Activated T-helper 9 cell treated with anti-CD3 and anti-CD28 coated beads, Interleukin-2, amount 50 U/mL, for 16 hours (primary cell): Measurements from ENCODE around the gene FAM171A2.

Experiments used
- DNase-seq: peaks from one replicate; pipeline ENCODE4 v3.0.0-alpha.2; 2020; ENCODE audit warnings: low read depth

The FAM171A2 gene

DNA sequence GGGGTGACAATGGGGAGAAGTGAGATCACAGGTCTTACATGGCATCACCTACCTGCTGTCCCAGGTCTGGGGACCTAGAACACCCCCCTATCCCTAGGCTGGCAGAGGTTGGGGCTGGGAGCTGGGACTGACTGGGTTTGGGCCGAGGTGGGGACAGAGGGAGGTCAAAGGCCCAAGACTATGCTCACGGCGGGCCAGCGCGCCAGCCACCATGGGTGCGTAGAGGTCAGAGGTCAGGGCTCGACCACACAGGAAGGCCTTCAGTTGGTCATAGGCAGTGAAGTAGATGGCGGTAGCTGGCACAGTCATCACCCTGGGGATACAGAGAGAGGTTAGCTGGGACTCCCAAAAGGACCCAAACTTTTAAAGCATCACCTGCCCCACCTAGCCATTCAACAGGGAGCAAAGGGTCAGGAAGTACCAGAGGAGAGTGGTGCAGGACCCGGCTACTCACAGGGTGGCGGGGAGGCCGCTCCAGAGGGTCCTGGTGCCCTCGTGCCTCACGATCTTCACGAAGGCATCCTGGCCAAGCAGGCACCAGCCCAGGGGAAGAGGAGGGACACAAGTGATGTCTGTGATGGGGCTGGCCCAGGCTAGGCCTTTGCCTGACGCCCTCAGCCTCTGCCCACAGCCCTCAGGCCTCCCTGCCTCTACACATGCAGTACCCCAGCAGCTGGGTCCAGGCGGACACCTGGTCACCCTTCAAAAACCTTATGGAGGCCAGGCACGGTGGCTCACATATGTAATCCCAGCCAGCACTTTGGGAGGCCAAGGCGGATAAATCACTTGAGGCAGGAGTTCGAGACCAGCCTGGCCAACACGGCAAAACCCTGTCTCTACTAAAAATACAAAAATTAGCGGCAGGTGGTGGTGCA lies 42.2 kb downstream of the FAM171A2 start:
- no peak for DNase-seq

DNA sequence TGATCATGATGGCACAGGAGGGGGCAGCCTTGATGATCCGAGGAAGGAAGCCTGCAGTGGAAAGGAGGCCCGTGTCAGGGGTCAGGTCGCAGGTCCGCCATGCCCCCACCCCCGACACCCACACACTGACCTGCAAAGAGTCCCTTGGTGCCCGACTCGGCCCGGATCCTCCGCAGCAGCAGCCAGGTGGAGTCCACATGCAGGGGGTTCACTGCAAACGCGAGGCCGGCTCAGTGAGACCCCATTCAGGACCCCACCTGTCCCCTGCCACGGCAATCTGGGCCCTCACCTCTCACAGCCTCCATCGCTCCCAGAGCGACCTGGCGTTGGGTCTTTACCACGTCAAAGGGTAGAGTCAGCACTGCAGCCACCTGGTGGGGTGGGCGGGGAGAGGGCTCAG lies 43.6 kb downstream of the FAM171A2 start:
- DNase-seq: no peak

- DNase-seq: no peak
Measured at GRCh38 chr17:44318077-44318892, 45.4 kb downstream of the FAM171A2 start.

GRCh38 chr17:44317545-44317944 lies 46.1 kb downstream of the FAM171A2 start:
- DNase-seq: no peak

DNA sequence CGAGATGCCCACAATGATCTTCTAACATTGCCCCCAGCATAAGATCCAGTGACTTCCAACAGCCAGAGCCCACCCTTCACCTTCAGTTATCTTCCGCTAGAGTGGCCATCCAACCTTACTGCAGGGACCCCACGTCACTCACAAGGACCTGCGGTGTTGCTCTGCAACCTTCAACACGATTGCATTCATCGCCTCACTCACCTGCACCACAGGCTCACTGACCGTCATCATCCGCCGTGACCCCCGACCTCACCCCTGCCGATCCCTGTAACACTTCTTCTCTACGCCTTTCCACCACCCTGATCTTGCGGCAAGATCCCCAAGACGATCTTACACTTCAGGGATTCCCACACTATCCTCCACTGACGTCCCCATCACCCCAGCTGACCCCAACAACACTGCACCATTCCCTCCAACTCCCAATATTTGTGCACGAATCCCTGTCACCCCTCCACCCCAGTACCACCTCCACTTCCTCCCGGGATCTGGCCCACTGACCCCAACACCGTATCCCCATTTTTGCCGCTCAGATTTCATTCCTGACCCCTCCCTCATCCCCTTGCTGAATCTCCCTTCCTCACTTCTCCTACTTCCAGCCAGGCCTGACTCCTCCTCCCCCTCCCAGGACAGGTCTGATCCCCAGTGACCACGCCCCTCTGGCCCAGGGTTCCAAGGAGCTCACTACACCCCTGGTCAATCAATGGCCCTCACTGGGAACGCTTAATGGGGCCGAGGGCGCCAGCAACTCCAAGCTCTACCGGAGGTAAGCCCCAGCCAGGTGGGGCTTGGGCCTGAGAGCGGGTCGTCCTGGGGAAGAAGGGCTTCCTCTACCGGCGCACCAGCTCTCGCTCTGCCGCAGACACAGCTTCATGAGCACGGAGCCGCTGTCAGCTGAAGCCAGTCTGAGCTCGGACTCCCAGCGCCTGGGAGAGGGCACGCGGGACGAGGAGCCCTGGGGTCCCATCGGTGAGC lies 47.6 kb downstream of the FAM171A2 start:
- no peak for DNase-seq

DNA sequence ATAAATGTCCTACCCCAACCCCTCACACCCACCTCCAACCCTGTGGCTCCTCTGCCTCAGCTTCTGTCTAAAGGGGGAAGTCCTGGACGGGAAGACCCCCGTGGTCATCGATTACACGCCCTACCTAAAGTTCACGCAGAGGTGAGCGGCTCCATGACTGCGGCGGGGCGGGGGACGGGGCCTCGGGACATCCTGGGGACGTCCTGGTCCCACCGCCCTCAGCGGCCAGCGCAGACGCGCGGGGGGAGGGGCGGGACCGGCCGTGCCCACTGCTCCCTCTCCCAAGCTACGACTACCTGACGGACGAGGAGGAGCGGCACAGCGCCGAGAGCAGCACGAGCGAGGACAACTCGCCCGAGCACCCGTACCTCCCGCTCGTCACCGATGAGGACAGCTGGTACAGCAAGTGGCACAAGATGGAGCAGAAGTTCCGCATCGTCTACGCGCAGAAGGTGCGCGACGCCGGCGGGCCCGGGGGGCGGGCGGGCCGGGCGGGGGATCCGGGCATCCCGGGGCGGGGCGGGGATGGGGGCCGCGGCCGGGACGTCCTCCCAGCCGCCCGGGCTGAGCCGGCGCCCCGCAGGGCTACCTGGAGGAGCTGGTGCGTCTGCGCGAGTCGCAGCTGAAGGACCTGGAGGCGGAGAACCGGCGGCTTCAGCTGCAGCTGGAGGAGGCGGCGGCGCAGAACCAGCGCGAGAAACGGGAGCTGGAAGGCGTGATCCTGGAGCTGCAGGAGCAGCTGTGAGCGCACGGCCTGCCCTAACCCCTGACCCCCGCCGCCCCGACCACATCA lies 48.6 kb downstream of the FAM171A2 start:
- no peak for DNase-seq

DNA sequence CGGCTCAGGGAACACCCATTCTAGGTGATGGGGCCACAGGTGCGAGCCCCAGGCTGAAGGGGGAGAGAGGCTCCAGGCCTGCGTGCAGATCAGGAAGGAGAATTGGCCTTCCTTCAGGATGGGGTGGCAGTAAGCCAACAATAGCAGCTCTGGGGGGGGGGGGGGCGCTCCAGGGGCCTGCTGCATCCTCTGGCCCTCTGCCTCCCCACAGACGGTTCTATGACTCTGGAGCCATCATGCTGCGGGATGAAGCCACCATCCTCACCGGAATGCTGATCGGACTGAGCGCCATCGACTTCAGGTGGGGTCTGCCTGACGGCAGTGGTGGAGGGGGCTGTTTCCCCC lies 49.2 kb downstream of the FAM171A2 start:
- no peak for DNase-seq

DNA sequence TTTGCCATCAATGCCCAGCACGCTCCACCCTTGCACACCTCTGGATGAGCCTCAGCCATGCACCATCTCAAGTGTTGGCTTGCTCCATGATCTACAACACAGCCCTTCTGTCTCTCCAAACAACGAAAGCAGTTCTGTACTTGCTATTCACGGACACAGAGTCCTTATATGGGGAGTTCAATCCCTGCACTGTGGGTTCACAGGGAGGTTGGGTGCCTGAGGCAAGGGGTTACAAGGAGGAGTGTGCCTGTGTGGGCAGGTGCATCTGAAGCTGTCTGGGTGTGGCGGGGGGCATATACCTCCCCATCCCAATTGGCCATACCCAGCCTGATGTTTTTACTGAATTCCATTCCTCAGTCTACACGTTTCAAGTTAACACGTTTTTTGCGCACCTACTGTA lies 49.6 kb downstream of the FAM171A2 start:
- no peak for DNase-seq

DNA sequence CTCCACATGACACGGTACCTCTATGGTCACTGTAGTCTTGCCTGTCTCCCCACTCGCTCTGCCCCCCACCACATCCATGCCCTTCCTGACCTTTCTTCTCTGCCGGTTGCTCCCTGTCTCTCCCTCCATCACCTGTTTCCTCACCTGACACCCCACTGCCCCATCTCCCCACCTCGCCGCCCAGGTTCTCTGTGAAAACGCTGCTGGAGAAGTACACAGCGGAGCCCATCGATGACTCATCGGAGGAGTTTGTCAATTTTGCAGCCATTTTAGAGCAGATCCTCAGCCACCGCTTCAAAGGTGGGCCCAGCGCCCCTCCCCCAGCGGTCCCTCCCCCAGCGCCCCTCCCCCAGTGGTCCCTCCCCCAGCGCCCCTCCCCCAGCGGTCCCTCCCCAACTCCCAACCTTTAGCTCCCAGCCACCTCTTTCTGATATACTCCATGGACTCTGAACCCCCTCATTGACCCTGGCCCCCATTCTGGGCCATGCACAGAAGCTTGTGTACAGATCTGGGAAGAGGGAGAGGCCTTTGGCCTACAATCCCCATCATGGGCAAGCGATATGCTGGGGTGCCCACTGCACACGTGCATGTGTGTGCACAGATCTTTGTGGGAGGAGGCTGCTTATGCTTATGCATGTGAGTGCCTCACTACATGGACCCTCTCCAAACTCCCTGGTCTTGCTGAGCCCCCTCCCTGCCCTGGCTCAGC lies 51.1 kb downstream of the FAM171A2 start:
- DNase-seq: no peak

DNA sequence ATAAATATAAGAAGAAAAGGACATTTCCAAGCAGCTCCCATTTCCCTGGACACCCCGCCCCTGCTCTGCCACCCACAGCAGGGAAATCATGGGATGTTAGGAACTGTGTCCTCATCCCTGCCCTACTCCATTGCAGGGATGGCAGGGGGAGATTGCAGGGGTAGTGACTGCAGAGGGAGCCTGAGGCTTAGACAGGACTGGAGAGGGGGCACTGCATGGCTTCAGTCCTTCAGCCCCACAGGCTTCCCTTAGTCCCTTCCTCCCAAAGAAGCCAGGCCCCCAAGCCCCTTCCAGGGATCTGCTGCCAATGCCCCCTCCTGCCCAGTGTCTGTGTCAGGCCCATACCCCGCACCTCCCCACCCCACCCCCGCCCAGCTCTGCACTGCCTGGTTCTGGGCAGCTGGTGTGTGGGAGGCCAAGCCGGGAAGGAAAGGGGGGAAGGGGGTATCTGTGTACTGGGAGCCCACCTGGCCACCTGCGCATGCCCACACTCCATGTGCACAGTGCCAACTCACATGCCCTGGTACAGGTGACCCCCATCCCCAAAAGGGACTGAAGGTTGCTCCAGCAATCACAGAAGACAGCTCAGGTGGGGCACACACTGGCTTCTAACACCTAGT lies 52.0 kb downstream of the FAM171A2 start:
- DNase-seq: no peak

DNA sequence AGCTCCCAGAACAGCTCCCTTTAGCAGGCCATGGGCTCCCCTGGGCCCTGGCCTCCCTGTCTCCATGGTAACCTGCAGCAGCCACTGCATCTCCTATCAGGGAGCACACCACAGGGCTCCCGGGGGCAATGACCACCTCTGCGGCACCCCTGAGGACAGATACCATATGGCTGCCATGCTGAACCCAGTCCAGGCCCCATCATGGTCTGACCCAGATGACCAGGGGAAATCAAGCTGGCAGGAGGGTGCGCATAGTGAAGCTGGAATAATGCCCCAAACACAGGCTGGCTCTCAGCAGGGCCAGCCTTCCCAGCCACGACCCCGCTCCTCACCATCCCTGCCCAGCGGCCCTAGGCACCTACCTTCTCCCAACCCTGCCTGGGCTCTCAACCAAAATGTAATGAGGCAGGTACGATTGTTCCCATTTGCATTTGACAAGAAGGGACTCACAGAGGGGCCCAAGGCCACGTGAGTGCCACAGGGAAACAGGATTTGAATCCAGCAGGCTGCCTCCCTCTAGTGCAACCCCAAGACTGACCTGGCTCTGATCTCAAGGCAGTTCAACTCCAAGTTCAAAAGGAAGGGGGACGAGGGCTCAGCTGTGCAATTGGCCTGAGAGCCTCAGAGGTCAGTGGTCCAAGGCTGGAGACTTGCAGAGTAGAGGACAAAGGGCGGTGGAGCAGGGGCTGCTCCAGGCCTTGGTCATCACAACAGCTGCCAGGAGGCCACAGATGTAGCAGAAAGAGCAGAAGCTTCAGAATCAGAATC lies 52.9 kb downstream of the FAM171A2 start:
- no peak for DNase-seq

GRCh38 chr17:44310188-44310587 lies 53.5 kb downstream of the FAM171A2 start:
- no peak for DNase-seq

GRCh38 chr17:44309472-44309871 lies 54.2 kb downstream of the FAM171A2 start:
- no peak for DNase-seq

DNA sequence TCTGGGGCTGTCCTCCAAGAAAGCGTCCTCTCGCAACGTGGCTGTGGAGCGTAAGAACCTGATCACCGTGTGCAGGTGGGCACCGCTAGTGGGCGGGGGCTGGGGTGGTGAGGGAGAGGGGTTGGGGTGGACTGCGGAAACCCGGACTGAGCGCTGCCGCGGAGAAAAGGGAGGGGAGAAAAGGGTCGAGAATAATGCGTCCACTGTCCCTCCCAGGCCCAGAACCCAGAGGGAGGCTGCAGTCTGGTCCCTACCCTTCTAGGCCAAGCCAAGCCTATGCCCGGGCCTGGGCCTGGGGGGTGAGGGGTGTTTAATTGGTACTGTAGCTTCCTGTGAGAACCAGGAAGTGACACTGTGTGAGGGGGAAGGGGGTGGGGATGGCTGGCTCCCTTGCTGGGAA lies 54.8 kb downstream of the FAM171A2 start:
- no peak for DNase-seq

- DNase-seq: peak; percentile 76
Measured at GRCh38 chr17:44308320-44308818, 55.3 kb downstream of the FAM171A2 start, which contains the start of gene RUNDC3A. TSS of gene RUNDC3A (plus strand) at chr17:44308601. CDS start at chr17:44308833, 232 bp downstream.

- DNase-seq: no peak
Measured at GRCh38 chr17:44307387-44308186, 56.1 kb downstream of the FAM171A2 start.

DNA sequence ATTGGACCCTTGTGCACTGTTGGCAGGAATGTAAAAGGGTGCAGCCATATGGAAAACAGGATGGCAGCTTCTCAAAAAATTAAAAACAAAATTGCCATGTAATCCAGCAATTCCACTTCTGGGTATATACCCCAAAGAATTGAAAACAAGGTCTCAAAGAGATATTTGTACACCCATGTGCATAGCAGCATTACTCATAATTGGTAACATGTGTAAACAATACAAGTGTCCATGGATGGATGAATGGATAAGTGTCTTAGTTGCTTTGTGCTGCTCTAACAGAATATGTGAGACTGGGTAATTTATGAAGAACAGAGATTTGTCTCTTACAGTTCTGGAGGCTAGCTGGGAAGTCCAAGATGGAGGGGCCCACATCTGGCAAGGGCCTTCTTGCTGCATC lies 59.0 kb downstream of the FAM171A2 start:
- no peak for DNase-seq
